HepG2 (cell line): ENCODE data around the gene SUN5. TPM values are rescaled to one million over a fixed set of nuclear protein-coding genes. Genes with fewer than 3 reads are reported as not detected.

Source experiments
- CHD2 ChIP-seq: IDR thresholded peaks from 2 replicates; pipeline ENCODE4 v1.6.1; 2011; ENCODE audit warnings: low read depth, low read length, improper control_type of control experiment
- HNF4G ChIP-seq, 2 experiments: sonication (generic) in 1 of 2; formaldehyde crosslinking in 1 of 2; IDR thresholded peaks; 2 replicates each; pipeline versions ENCODE4 v1.4.0 to v1.6.1; 2011 to 2020; ENCODE audit warnings: borderline replicate concordance in 2 of 2, low read depth in 2 of 2, mild to moderate bottlenecking in 2 of 2, low read length in 1 of 2, missing genetic modification reagents in 1 of 2, moderate library complexity in 1 of 2
- NFRKB ChIP-seq: fragments of 450-650 bp; IDR thresholded peaks from 2 replicates; pipeline ENCODE4 v1.6.1; 2017
- REL ChIP-seq: sonication (generic); formaldehyde crosslinking; conservative IDR thresholded peaks from 2 replicates; pipeline ENCODE4 v1.8.0; 2022; ENCODE audit warnings: mild to moderate bottlenecking, missing genetic modification reagents, moderate library complexity
- SP4 ChIP-seq: sonication (generic); formaldehyde crosslinking; IDR thresholded peaks from 2 replicates; pipeline ENCODE4 v1.8.1; 2023; ENCODE audit warnings: mild to moderate bottlenecking, missing genetic modification reagents
- TBP ChIP-seq: sonication (generic); formaldehyde crosslinking; IDR thresholded peaks from 2 replicates; pipeline ENCODE4 v1.5.0; 2020; ENCODE audit warnings: missing genetic modification reagents
- ZBTB1 ChIP-seq: sonication (generic); formaldehyde crosslinking; IDR thresholded peaks from 2 replicates; pipeline ENCODE4 v1.4.0; 2020; ENCODE audit warnings: missing genetic modification reagents, borderline replicate concordance
- ZBTB38 ChIP-seq: sonication (generic); formaldehyde crosslinking; IDR thresholded peaks from 2 replicates; pipeline ENCODE4 v1.5.1; 2020; ENCODE audit warnings: mild to moderate bottlenecking, missing genetic modification reagents
- ZFAT ChIP-seq: sonication (generic); formaldehyde crosslinking; conservative IDR thresholded peaks from 2 replicates; pipeline ENCODE4 v1.8.1; 2023; ENCODE audit warnings: missing genetic modification reagents, inconsistent platforms
- ZNF10 ChIP-seq: sonication (generic); formaldehyde crosslinking; IDR thresholded peaks from 2 replicates; pipeline ENCODE4 v1.4.0; 2020; ENCODE audit warnings: mild to moderate bottlenecking, low read depth, missing genetic modification reagents, borderline replicate concordance
- ZNF101 ChIP-seq: sonication (generic); formaldehyde crosslinking; IDR thresholded peaks from 2 replicates; pipeline ENCODE4 v1.4.0; 2020; ENCODE audit warnings: mild to moderate bottlenecking, low read depth, missing genetic modification reagents, borderline replicate concordance
- ZNF33A ChIP-seq: sonication (generic); formaldehyde crosslinking; IDR thresholded peaks from 2 replicates; pipeline ENCODE4 v1.5.1; 2020; ENCODE audit warnings: missing genetic modification reagents, mild to moderate bottlenecking, moderate library complexity, borderline replicate concordance
- ZNF496 ChIP-seq: sonication (generic); formaldehyde crosslinking; IDR thresholded peaks from 2 replicates; pipeline ENCODE4 v1.8.1; 2023; ENCODE audit warnings: mild to moderate bottlenecking, moderate library complexity, missing genetic modification reagents; ENCODE audit not compliant: insufficient replicate concordance
- ZNF850 ChIP-seq: sonication (generic); formaldehyde crosslinking; conservative IDR thresholded peaks from 2 replicates; pipeline ENCODE4 v1.9.0; 2021; ENCODE audit warnings: mild to moderate bottlenecking, missing genetic modification reagents
- polyA plus RNA-seq, 8 experiments: library from polyadenylated mRNA; depleted of rRNA in 3 of 8; stranded (reverse) in 7 of 8; unstranded in 1 of 8; fragments of >200 nt; fragmentation: Illumina TruSeq in 4 of 8; extraction: Trizol in 4 of 8; gene quantifications; 2 replicates each; pipeline versions ENCODE4 v1.2.1 to v1.2.3, GENCODE V29; 2011 to 2016; ENCODE audit warnings: low read depth in 4 of 8, missing spikeins in 1 of 8, mixed read lengths in 1 of 8; ENCODE audit not compliant: insufficient read depth in 1 of 8
- total RNA-seq, 5 experiments: library from RNA; depleted of rRNA; stranded (reverse); fragments of >200 nt; fragmentation: Illumina TruSeq; extraction: Trizol; gene quantifications; 2 replicates each; pipeline ENCODE4 v1.2.3, GENCODE V29; 2016; ENCODE audit warnings: low read depth in 1 of 5
- TF ChIP-seq, protein P1 (sequence below): IDR thresholded peaks from 2 replicates; pipeline ENCODE4 v1.6.1; 2012; ENCODE audit warnings: low read depth, low read length, improper control_type of control experiment
- TF ChIP-seq, protein P2 (sequence below): sonication (generic); formaldehyde crosslinking; IDR thresholded peaks from 2 replicates; pipeline ENCODE4 v1.4.0; 2020; ENCODE audit warnings: missing genetic modification reagents
- TF ChIP-seq, protein P3 (sequence below): IDR thresholded peaks from 2 replicates; pipeline ENCODE4 v1.6.1; 2016; ENCODE audit warnings: control low read depth
- TF ChIP-seq, protein P4 (sequence below): sonication (generic); formaldehyde crosslinking; conservative IDR thresholded peaks from 2 replicates; pipeline ENCODE4 v1.8.1; 2023; ENCODE audit warnings: missing genetic modification reagents
- TF ChIP-seq, protein P5 (sequence below): sonication (generic); formaldehyde crosslinking; conservative IDR thresholded peaks from 2 replicates; pipeline ENCODE4 v1.8.0; 2022; ENCODE audit warnings: mild to moderate bottlenecking, moderate library complexity, missing genetic modification reagents
- TF ChIP-seq, protein P6 (sequence below): sonication (generic); formaldehyde crosslinking; IDR thresholded peaks from 2 replicates; pipeline ENCODE4 v1.8.0; 2023; ENCODE audit warnings: mild to moderate bottlenecking, missing genetic modification reagents

The SUN5 gene
- total and polyA plus RNA-seq, 2 of the 13 experiments (the other 11 are each of a cell fraction or from before 2014, with no cell fraction given): not detected

DNA sequence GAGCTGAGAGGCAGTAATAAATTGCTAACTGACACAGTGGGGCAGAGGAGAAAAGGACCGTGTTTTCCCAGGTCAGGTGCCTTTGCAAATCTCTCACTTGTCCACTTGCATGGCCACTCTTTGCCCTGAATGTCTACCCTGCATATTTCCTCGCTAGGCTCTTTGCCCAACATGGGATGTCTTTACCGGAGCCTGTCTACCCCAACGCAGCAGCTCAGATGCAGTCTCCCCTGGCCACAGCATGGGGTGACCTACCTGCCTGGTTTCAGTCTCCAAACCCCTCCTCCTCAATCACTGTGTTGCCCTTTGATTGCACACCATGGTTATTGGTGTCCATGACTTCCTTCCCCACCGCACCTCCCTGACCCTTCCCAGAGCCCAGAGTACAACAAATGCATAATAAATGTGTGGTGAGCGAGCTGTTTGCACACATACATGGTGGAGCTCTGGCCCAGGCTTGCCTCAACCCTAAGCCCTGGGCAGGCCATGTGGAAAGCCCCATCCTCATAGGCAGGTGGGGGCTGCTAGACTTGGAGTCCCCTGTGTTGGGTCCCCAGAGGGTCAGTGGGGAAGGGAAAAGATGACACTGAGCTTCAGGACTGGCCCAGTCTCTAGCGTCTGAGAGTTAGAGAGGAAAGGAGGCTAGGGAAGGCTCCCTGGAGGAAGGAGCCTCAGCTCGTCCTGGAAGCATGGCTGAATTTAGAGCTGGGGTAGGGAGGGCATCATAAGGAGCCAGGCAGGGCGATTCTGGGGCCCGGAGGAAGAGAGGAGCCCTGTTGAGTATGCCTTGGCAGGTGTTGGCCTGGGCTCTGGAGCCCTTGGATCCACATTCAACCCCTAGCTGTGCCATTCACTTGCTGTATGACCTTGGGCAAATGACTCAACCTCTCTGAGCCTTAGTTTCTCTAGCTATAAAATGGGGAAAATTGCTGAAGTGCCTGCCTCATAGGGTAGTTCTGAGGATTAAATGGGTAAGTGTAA, 22.8 kb upstream of the SUN5 start (continued):
- TF ChIP-seq ZNF33A (CRISPR knock-in tag) (no peak), HNF4G (IDR thresholded peaks at IDR 0.05; ENCODE audit: borderline replicate concordance, low read depth, low read length) (no peak), HNF4G (CRISPR knock-in tag; IDR thresholded peaks at IDR 0.05; ENCODE audit: borderline replicate concordance, low read depth) (0 out of 2 replicates have a peak, but pooled peaks have one; percentile 33), CHD2 (no peak), ZBTB1 (CRISPR knock-in tag) (no peak), ZBTB38 (CRISPR knock-in tag) (no peak; the same call in 1 of the 2 replicates), TBP (CRISPR knock-in tag) (no peak), NFRKB (no peak), ZNF101 (CRISPR knock-in tag) (no peak), ZNF850 (CRISPR knock-in tag) (no peak), ZFAT (CRISPR knock-in tag) (no peak), REL (CRISPR knock-in tag) (peak; percentile 81), ZNF496 (CRISPR knock-in tag) (no peak), SP4 (CRISPR knock-in tag) (peak; percentile 14; the same call in 1 of the 2 replicates), ZNF10 (CRISPR knock-in tag) (0 out of 2 replicates have a peak, but pooled peaks have one; percentile 77)
- TF ChIP-seq, protein P1, sequence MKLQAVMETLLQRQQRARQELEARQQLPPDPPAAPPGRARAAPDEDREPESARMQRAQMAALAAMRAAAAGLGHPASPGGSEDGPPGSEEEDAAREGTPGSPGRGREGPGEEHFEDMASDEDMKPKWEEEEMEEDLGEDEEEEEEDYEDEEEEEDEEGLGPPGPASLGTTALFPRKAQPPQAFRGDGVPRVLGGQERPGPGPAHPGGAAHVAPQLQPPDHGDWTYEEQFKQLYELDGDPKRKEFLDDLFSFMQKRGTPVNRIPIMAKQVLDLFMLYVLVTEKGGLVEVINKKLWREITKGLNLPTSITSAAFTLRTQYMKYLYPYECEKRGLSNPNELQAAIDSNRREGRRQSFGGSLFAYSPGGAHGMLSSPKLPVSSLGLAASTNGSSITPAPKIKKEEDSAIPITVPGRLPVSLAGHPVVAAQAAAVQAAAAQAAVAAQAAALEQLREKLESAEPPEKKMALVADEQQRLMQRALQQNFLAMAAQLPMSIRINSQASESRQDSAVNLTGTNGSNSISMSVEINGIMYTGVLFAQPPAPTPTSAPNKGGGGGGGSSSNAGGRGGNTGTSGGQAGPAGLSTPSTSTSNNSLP: no peak
- TF ChIP-seq, protein P2, sequence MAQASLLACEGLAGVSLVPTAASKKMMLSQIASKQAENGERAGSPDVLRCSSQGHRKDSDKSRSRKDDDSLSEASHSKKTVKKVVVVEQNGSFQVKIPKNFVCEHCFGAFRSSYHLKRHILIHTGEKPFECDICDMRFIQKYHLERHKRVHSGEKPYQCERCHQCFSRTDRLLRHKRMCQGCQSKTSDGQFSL (CRISPR knock-in tag): no peak
- TF ChIP-seq, protein P3, sequence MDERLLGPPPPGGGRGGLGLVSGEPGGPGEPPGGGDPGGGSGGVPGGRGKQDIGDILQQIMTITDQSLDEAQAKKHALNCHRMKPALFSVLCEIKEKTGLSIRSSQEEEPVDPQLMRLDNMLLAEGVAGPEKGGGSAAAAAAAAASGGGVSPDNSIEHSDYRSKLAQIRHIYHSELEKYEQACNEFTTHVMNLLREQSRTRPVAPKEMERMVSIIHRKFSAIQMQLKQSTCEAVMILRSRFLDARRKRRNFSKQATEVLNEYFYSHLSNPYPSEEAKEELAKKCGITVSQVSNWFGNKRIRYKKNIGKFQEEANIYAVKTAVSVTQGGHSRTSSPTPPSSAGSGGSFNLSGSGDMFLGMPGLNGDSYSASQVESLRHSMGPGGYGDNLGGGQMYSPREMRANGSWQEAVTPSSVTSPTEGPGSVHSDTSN (CRISPR knock-in tag): no peak
- TF ChIP-seq, protein P4, sequence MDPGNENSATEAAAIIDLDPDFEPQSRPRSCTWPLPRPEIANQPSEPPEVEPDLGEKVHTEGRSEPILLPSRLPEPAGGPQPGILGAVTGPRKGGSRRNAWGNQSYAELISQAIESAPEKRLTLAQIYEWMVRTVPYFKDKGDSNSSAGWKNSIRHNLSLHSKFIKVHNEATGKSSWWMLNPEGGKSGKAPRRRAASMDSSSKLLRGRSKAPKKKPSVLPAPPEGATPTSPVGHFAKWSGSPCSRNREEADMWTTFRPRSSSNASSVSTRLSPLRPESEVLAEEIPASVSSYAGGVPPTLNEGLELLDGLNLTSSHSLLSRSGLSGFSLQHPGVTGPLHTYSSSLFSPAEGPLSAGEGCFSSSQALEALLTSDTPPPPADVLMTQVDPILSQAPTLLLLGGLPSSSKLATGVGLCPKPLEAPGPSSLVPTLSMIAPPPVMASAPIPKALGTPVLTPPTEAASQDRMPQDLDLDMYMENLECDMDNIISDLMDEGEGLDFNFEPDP: no peak
- TF ChIP-seq, protein P5, sequence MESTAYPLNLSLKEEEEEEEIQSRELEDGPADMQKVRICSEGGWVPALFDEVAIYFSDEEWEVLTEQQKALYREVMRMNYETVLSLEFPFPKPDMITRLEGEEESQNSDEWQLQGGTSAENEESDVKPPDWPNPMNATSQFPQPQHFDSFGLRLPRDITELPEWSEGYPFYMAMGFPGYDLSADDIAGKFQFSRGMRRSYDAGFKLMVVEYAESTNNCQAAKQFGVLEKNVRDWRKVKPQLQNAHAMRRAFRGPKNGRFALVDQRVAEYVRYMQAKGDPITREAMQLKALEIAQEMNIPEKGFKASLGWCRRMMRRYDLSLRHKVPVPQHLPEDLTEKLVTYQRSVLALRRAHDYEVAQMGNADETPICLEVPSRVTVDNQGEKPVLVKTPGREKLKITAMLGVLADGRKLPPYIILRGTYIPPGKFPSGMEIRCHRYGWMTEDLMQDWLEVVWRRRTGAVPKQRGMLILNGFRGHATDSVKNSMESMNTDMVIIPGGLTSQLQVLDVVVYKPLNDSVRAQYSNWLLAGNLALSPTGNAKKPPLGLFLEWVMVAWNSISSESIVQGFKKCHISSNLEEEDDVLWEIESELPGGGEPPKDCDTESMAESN (CRISPR knock-in tag): no peak
- TF ChIP-seq, protein P6, sequence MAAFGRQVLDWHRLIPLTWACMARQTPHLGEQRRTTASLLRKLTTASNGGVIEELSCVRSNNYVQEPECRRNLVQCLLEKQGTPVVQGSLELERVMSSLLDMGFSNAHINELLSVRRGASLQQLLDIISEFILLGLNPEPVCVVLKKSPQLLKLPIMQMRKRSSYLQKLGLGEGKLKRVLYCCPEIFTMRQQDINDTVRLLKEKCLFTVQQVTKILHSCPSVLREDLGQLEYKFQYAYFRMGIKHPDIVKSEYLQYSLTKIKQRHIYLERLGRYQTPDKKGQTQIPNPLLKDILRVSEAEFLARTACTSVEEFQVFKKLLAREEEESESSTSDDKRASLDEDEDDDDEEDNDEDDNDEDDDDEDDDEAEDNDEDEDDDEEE: 0 out of 2 replicates have a peak, but pooled peaks have one; percentile 73
